GM12872 (cell line): Measurements from ENCODE around the gene ITIH4.

ENCODE experiments used
- CTCF ChIP-seq: IDR thresholded peaks from 3 replicates; pipeline ENCODE4 v1.5.1; 2011; ENCODE audit warnings: low read depth, mild to moderate bottlenecking, low read length, moderate library complexity; ENCODE audit not compliant: insufficient read depth

Gene ITIH4

DNA sequence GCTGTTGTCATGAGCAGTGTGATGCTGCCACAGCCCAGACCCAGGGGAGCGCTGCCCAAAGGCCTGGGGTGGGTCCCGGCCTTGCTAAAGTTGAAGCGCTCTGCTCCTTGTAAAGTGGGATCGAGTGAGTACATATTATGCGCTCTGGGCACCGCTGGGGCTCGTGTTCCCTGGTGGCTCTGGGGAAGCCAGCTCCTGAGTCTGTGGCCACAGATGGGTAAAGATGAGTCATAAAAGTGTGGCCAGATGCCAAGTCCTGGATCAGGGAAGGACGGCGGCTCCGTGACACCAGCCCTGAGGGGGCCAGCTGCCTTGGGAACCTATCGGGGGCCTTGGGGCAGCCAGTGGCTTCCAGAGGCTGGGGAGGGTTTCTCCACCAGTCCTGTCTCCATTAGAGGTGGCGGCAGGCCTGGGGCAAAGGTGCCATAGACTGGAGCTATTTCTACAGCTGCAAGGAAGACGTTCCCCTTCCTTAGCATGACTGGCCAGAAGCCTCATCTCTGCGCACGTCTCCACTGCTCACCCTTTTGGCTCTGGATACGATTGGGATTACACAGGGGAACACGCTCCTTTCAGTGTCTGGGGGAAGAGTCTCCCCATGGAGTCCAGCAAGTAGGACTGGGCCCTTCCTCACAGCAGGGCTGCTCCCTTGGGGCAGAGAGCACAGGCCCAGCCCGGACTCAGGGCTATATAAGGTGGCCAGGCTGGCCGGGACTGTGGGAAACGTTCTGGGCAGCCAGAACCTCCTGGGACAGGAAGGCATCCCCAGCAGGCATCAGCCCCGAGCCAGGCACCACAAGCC lies 1.2 kb upstream of the ITIH4 start:
- no peak for TF ChIP-seq CTCF

GRCh38 chr3:52829906-52830463 lies 487 bp downstream of the ITIH4 start:
- no peak for TF ChIP-seq CTCF

DNA sequence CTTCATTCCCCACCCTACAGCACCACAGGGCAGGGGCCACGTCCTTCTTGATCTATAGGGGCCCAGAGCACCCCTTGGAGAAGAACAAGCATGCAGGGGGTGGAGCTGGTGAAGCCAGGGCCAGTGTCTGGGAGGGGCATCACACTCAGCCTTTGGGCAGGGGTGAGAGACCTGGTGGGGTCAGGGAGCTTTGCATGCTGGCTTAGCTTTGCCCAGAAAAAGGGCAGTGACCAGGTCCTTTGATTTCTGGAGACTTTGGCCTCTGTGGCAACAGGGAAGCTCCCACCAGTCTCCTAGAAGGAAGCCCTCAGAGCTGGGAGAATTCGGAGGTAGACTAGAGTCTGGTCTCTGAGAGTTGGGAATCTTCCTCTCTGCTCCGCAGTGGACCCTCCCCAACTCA lies 990 bp downstream of the ITIH4 start:
- TF ChIP-seq CTCF = no peak

- TF ChIP-seq CTCF = no peak
Observed at GRCh38 chr3:52827866-52828376, 2.6 kb downstream of the ITIH4 start.

DNA sequence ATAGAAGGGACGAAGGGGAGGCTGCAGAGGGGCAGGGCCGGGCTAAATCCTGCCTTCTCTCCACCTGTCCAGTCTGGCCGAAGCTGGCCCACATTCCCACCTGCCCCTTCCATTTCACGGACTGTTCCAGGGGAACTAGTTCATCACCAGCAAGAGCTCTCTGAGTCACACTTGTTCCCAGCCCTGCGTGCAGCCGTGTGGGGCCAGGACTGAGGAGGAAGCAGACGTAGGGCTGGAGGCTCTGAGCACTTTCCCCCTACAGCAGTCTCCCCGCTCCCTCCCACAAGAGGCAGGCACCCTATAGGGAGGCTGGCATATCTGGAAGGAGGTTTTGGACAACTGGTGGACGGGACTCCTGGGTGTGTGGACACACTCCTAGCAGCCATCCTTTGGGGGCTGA lies 3.0 kb downstream of the ITIH4 start:
- no peak for TF ChIP-seq CTCF

GRCh38 chr3:52824037-52824436 lies 6.4 kb downstream of the ITIH4 start:
- no peak for TF ChIP-seq CTCF

DNA sequence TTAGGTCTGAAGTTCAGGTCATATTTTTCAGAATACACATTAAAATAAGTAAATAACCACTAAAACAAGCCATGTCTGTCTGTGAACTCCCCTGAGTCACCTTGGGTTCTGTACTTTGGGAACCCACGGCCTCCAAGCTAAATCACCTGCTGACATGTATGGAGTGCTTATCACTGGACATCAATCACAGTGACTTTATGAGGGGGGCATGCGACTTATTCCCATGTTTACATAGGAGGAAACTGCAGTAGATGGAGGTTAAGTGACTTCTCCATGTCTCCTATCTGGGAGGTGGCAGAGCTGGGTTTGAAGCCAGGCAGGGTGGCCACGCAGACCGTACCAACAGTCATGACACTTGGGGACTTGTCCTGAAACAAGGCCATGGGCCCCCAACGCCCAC lies 8.1 kb downstream of the ITIH4 start:
- no peak for TF ChIP-seq CTCF
